Stimulated activated effector memory CD8-positive, alpha-beta T cell treated with anti-CD3 and anti-CD28 coated beads, Interleukin-12 subunit alpha, Interleukin-12 subunit beta, amount 100 ng/mL, for 72 hours (primary cell): ENCODE results near the gene ZNF655.

Source experiments
- ATAC-seq: fragments of 150-1000 bp; cut with Tn5 transposase; 2 replicates; pipeline ENCODE4 v1.10.0; 2021
- DNase-seq, 2 donors: peaks; one replicate each; pipeline ENCODE4 v3.0.0; 2021 to 2022; ENCODE audit warnings: low spot score in 2 of 2
- H3K27ac Mint-ChIP-seq: one replicate; pipeline ENCODE4 v1.8.0; 2022; ENCODE audit warnings: mild to moderate bottlenecking, mixed read lengths
- H3K36me3 Mint-ChIP-seq: one replicate; pipeline ENCODE4 v1.8.0; 2022; ENCODE audit warnings: mild to moderate bottlenecking, mixed read lengths
- H3K4me1 Mint-ChIP-seq: one replicate; pipeline ENCODE4 v1.8.0; 2022; ENCODE audit warnings: mixed read lengths
- H3K4me3 Mint-ChIP-seq: one replicate; pipeline ENCODE4 v1.8.0; 2022; ENCODE audit warnings: mild to moderate bottlenecking, mixed read lengths
- H3K9me3 Mint-ChIP-seq: one replicate; pipeline ENCODE4 v1.8.0; 2022; ENCODE audit warnings: mixed read lengths

Gene ZNF655

GRCh38 chr7:99616359-99617191 is 58.1 kb downstream of the ZNF655 start, which contains the start of gene ZSCAN25:
Gene ZSCAN25, plus strand, starts transcription at chr7:99616946. Its CDS starts 2,661 bp downstream, at chr7:99619607.
- H3K27ac Mint-ChIP-seq: peak within 1 kb of the TSS; percentile 96

GRCh38 chr7:99617192-99617781 is 58.8 kb downstream of the ZNF655 start:
- Mint-ChIP-seq H3K4me3 (peak overlapping the region; percentile 94), H3K27ac (peak overlapping the region; percentile 96), H3K36me3 (peaks cover 54% of the 10 kb centered on the region), H3K4me1 (peaks cover 64% of the 10 kb centered on the region), H3K9me3 (no peaks in the 10 kb centered on the region)
- no peak for DNase-seq
- ATAC-seq: no peak

More at GRCh38 chr7:99616359-99617191, 58.1 kb downstream of the ZNF655 start, which contains the start of gene ZSCAN25:
- DNase-seq (peak; percentile 70 to 95), ATAC-seq (peak; percentile 97)
- H3K9me3 Mint-ChIP-seq: no peaks in the 10 kb centered on the region
- peaks cover 47% of the 10 kb centered on the region for H3K36me3 Mint-ChIP-seq
- H3K4me1 Mint-ChIP-seq: peaks cover 57% of the 10 kb centered on the region
- peak within 1 kb of the TSS; percentile 94 for H3K4me3 Mint-ChIP-seq

GRCh38 chr7:99618726-99619125 is 60.3 kb downstream of the ZNF655 start:
- Mint-ChIP-seq H3K4me1 (peaks cover 78% of the 10 kb centered on the region), H3K4me3 (peak overlapping the region; percentile 94), H3K9me3 (no peaks in the 10 kb centered on the region), H3K27ac (peak overlapping the region; percentile 96), H3K36me3 (peaks cover 69% of the 10 kb centered on the region)
- DNase-seq: peak in 1 of 2 donors; percentile 41
- ATAC-seq: no peak

- DNase-seq (no peak), ATAC-seq (no peak)
- peaks cover 87% of the 10 kb centered on the region for H3K4me1 Mint-ChIP-seq
- no peaks in the 10 kb centered on the region for H3K9me3 Mint-ChIP-seq
- peak overlapping the region; percentile 96 for H3K27ac Mint-ChIP-seq
- peak overlapping the region; percentile 94 for H3K4me3 Mint-ChIP-seq
- H3K36me3 Mint-ChIP-seq: peaks cover 78% of the 10 kb centered on the region
Measured at GRCh38 chr7:99619571-99620130, 61.2 kb downstream of the ZNF655 start.

- H3K4me1 Mint-ChIP-seq: peaks cover 88% of the 10 kb centered on the region
- H3K36me3 Mint-ChIP-seq: peaks cover 94% of the 10 kb centered on the region
- DNase-seq (no peak), ATAC-seq (no peak)
- H3K27ac Mint-ChIP-seq: peak overlapping the region; percentile 99
- H3K4me3 Mint-ChIP-seq: no peak overlapping the region
- no peaks in the 10 kb centered on the region for H3K9me3 Mint-ChIP-seq
Measured at GRCh38 chr7:99621271-99621670, 62.8 kb downstream of the ZNF655 start.

GRCh38 chr7:99622596-99622995 is 64.2 kb downstream of the ZNF655 start:
- H3K4me1 Mint-ChIP-seq: peaks cover 87% of the 10 kb centered on the region
- H3K4me3 Mint-ChIP-seq: peak overlapping the region; percentile 93
- no peaks in the 10 kb centered on the region for H3K9me3 Mint-ChIP-seq
- ATAC-seq (no peak), DNase-seq (no peak)
- H3K27ac Mint-ChIP-seq: peak overlapping the region; percentile 99
- peaks cover 95% of the 10 kb centered on the region for H3K36me3 Mint-ChIP-seq

GRCh38 chr7:99623091-99623693 is 64.8 kb downstream of the ZNF655 start:
- H3K27ac Mint-ChIP-seq: peak overlapping the region; percentile 99
- peaks cover 84% of the 10 kb centered on the region for H3K4me1 Mint-ChIP-seq
- H3K9me3 Mint-ChIP-seq: no peaks in the 10 kb centered on the region
- peak overlapping the region; percentile 93 for H3K4me3 Mint-ChIP-seq
- peak in 1 of 2 donors; percentile 15 for DNase-seq
- peak; percentile 74 for ATAC-seq
- peaks cover 100% of the 10 kb centered on the region for H3K36me3 Mint-ChIP-seq

- Mint-ChIP-seq H3K4me3 (peak overlapping the region; percentile 93), H3K4me1 (peaks cover 84% of the 10 kb centered on the region), H3K9me3 (no peaks in the 10 kb centered on the region), H3K27ac (peak overlapping the region; percentile 99), H3K36me3 (peaks cover 100% of the 10 kb centered on the region)
- ATAC-seq (peak; percentile 80), DNase-seq (peak in 1 of 2 donors; percentile 16)
Measured at GRCh38 chr7:99623702-99624447, 65.4 kb downstream of the ZNF655 start.

- H3K4me3 Mint-ChIP-seq: peak overlapping the region; percentile 93
- peak overlapping the region; percentile 99 for H3K27ac Mint-ChIP-seq
- peaks cover 100% of the 10 kb centered on the region for H3K36me3 Mint-ChIP-seq
- H3K9me3 Mint-ChIP-seq: no peaks in the 10 kb centered on the region
- DNase-seq (peak; percentile 54 to 77), ATAC-seq (peak; percentile 84)
- H3K4me1 Mint-ChIP-seq: peaks cover 80% of the 10 kb centered on the region
Measured at GRCh38 chr7:99624484-99624883, 66.0 kb downstream of the ZNF655 start.

GRCh38 chr7:99625321-99625720 is 66.9 kb downstream of the ZNF655 start:
- Mint-ChIP-seq H3K36me3 (peaks cover 100% of the 10 kb centered on the region), H3K9me3 (no peaks in the 10 kb centered on the region), H3K4me1 (peaks cover 78% of the 10 kb centered on the region), H3K27ac (peak overlapping the region; percentile 99), H3K4me3 (peak overlapping the region; percentile 93)
- DNase-seq (no peak), ATAC-seq (no peak)

- peaks cover 85% of the 10 kb centered on the region for H3K4me1 Mint-ChIP-seq
Measured at GRCh38 chr7:99625961-99626360, 67.5 kb downstream of the ZNF655 start.

More at GRCh38 chr7:99625961-99626360, 67.5 kb downstream of the ZNF655 start:
- H3K36me3 Mint-ChIP-seq: peaks cover 100% of the 10 kb centered on the region
- H3K27ac Mint-ChIP-seq: peak overlapping the region; percentile 99
- no peak for ATAC-seq
- no peaks in the 10 kb centered on the region for H3K9me3 Mint-ChIP-seq
- H3K4me3 Mint-ChIP-seq: peak overlapping the region; percentile 93
- DNase-seq: no peak
